GM15510 (cell line): ENCODE data around the gene SLC30A9.
A peak's percentile ranks its signal among the peaks of the same experiment; 100 is the strongest.

Experiments used
- POLR2A ChIP-seq: IDR thresholded peaks from 3 replicates; pipeline ENCODE4 v1.6.1; 2011; ENCODE audit warnings: borderline replicate concordance; ENCODE audit not compliant: insufficient read length; ENCODE audit errors: extremely low read depth

The SLC30A9 gene

DNA sequence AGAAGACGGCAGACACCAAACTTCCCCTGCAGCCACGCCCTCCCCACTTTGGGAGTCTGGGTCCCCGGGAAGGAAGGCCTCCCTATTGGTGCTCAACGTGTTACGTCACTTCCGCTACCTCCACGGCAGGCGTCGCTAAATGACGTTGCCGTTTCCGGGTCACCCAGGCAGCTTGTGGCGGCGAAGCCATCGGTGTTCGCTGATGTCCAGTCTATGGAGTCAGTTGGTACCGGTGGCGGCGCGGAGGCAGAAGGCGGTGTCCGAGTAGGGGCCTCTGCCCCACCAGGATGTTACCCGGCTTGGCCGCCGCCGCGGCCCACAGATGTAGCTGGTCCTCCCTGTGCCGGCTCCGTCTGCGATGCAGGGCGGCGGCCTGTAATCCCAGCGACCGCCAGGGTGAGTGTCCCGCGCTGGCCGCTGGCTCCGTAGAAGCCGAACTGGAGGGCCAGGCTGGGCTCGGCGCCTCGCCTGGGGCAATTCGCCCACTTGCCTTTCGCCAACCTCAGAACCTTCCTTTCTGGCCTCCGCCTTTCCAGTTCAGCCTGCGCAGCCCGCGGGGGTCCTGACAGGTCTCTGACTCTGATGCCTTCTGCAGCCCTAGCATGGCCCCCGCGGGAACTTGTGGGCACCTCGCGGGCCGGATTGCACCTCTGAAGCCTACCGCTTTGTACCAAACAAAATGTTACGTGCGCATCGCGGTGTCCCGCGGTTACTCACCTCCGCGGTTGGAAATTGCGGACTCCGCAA, at the start of gene SLC30A9:
Gene SLC30A9, plus strand, starts transcription at position 166 of the 747 bp plus-strand sequence. Its CDS starts 122 bp downstream, at position 288.
- TF ChIP-seq POLR2A, result peak; percentile 92

DNA sequence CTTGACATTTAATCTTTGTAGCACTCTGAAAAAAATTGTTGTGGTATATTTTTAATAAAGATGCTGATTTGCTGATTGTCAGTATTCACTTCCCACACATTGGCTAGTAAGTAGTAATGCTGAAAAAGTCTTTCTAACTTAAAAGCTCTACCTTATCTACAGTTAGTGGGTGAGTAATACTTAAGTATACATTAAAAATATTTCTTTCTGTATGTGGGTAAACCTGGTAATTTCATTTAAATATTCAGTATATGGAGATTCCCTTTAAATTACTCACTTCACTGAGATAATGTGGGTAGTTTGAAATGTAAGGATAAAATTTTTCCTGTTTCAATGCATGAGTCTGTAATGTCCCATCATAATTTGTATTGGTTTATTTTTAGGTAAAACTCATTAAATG, 49.5 kb upstream of the SLC30A9 start:
- TF ChIP-seq POLR2A, result no peak

DNA sequence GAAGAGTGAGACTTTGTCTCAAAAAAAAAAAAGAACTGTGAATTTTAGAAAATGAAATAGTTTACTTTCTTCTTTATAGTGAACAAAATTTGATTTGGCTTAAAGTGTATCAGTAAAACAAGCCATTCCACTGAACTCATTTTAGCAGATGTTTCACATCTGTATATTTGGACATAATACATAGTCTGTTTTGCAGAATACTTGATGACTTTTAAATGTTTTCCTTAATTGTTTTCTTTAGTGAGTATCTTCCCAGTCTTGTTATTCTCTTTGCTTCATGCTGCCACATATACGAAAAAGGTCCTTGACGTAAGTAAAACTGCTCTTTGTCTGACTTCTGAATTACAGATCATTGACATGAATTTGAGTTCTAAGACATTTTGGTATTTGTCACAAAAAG, 46.8 kb upstream of the SLC30A9 start:
- no peak for TF ChIP-seq POLR2A

DNA sequence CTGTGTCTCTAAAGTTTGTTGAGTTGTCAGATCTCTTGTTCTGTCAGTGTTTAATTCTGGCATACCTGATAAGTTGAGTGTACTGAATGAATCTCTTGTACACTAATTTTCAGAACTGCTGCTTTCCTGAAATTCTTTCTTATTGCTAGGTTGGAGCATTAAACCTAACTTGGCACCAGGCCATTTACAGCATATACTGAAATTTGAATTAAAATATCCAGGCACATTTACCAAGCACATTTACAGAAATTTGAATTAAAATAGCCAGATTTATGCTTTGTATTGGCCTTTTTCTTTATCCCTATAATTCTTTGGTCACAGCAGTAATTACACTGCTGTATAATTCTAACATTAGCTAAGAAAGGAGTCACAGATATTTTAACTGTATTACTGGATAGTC, 46.2 kb upstream of the SLC30A9 start:
- no peak for TF ChIP-seq POLR2A

DNA sequence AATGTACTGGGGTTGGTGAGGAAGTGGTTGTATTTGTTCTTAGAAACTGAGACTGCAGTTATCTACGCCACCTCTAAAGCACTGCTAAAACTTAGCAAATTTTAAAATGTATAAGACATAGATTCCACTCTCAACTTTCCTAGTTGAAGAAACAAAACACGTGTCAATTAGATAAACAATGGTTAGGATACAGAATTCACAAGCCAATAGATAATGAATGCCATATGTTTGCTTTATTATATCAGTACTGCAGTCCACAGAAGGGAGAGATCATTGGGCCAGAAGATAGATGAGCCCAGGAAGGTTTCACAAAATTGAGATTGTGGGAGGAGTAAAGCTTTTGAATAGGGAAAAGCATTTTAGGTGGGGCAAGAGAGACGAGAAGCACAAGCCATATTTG, 40.8 kb upstream of the SLC30A9 start:
- no peak for TF ChIP-seq POLR2A

DNA sequence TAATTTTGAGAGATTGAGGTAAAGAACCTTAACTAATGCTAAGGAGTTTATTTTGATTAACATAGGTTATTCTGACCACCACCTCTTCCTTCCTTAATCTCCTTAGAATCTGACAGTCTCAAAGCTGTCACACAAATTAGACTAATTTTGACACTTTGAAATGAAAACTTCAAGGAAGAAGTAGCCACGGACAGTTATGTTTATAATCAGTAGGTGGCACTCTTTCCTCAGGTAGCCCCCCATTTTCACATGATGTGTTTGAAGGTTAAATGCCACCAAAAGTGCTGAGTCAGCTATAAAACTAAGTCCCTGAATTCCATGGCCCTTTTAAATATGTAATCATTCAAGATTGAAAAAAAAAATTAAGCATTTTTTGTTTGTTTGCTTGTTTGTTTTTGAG, 32.7 kb upstream of the SLC30A9 start:
- no peak for TF ChIP-seq POLR2A

DNA sequence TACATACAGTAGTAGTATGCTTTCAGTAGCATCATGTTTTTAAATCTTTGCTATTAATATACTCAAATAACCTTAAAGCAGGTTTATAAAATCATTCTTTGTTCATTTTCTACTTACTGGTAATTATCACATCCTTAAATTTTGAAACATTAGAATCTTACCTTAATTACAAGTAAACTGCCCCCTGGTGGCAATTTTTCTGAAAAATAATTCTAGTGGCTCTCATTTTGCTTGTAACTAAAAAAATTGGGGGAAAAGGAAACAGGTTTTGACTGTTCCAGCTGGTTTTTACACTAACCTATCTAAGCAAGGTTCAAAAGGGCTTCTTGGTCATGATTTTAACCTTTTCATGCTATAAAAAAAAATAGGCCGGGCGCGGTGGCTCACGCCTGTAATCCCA, 27.2 kb upstream of the SLC30A9 start:
- TF ChIP-seq POLR2A, result no peak

DNA sequence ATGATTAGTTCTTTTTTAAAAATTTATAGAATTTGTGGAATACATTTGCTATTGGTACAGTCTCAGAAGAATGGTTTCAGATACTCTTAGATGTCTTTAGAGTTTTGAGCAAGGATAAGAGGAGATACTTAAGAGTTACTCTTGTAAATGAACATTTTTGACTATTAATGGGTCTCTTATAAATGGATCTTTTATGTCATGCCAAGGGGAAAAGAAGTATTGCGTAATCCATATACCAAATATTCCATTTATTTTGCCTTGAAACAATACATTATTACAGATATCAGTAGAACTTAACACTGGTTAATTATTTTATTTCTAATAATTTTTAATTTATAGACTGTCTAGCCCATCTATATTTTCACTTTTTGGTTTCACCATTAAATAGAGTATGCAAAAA, 25.9 kb upstream of the SLC30A9 start:
- TF ChIP-seq POLR2A, result no peak

DNA sequence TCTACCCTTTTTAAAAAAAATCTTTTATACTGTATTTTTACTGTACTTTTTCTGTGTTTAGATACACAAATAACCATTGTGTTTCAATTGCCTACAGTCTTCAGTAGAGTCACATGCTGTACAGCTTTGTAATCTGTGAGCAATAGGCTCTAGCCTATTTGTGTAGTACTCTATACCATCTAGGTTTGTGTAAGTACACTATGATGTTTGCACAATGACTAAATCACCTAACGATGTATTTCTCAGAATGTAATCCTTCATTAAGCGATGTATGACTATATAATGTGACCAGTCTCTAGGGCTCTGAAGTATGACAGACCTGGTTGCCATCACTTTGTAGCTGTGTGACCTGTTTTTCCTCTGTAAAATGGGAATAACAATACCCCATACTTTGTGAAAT, 22.9 kb upstream of the SLC30A9 start:
- TF ChIP-seq POLR2A, result no peak

DNA sequence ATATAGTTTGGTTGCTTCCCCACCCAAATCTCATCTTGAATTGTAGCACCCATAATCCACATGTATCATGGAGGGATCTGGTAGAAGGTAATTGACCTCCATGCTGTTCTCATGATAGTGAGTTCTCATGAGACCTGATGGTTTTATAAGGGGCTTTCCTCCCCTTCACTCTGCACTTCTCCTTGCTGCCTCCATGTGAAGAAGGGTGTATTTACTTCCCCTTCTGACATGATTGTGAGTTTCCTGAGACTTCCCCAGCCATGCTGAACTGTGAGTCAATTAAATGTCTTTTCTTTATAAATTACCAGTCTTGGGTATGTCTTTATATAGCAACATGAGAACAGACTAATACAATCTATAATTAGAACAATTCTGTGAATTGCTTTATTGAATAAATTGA, 20.7 kb upstream of the SLC30A9 start:
- no peak for TF ChIP-seq POLR2A

DNA sequence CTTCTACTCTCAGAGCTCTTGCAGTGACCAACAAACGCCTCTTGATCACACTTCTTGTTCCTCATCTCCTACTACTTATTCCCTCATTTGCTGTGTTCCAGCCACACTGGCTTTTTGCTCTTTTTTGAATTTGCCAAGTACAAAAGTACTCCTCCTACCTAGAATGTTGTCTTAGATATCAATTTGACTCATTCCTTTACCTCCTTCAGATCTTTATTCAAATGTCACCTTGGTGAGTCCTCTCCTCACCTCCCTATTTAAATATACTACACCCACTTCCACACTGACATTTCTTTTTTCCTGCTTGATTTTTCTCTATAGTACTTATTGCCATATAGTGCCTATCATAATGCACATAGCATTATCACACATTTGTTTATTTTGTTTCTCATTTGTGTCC, 15.0 kb upstream of the SLC30A9 start:
- no peak for TF ChIP-seq POLR2A

DNA sequence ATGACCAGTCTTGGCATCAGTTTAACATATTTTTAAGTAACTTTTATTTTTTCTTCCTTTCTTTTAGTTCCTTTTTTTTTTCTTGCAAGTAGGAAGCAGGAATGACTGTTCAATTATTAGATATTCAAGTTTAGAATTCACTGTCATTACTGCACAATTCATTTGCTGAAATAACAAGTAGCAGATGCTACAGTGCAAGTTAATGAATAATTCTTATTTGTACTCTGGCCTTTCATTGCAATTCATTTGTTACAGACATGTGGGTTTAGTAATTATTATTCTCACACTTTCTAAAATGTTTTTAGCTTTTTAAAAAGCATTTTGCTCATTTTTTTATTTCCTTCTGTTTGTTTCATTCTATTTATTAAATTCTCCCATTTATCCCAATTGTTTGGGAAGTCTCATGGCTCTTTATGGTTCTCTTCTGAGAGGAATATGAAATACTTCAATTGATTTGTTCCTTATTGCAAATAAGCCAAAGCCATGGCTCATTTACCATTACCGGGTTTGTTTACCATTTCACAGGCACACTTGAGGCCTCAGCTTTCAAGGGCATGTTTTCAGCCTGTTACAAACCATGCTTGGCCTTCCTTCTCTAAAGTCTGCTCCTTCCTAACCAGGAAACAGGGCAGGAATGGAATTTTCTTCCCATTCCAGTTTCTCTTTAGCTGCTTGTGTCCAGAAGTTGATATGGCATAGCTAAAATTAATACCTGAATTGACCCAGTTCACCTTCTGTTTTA, 13.4 kb upstream of the SLC30A9 start:
- no peak for TF ChIP-seq POLR2A

DNA sequence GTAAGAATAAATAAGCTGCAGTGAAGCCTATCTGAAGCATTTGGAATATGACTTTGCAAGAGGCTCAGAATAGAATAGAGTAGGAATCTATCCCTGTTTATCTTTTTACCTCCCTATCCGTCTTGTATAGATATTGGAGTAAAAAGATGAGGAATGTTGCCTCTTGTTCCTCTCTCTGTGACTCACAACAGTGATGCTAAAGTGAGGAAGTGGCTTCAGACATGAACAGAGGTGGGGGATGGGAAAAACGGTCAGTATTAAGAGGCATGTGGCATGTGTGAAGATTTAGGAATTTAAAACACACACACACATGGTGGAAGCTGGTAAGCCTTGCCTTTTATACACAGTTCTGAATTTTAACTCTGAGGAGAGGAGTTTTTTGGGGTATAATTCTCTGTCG, 12.6 kb upstream of the SLC30A9 start:
- TF ChIP-seq POLR2A, result no peak

DNA sequence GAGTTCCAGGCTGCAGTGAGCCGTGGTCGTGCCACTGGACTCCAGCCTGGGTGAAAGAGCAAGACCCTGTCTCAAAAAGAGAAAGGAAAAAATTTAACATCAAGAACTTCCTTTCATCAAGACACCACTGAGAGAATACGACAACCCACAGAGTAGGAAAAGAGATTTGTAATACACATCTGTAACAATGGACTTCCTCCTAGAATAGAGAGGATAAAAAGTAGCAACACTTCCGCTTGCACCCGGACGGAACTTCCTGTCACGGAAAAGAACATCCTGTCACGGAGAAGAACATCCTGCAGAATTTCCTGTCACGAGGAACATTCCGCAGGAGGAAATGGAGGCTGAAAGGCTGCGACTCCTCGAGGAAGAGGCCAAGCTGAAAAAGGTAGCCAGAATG, 8.9 kb upstream of the SLC30A9 start, which contains the start of gene DCAF4L1:
Gene DCAF4L1, plus strand, starts transcription at position 301 of the 400 bp plus-strand sequence. Its CDS starts 37 bp downstream, at position 338.
- TF ChIP-seq POLR2A, result no peak

DNA sequence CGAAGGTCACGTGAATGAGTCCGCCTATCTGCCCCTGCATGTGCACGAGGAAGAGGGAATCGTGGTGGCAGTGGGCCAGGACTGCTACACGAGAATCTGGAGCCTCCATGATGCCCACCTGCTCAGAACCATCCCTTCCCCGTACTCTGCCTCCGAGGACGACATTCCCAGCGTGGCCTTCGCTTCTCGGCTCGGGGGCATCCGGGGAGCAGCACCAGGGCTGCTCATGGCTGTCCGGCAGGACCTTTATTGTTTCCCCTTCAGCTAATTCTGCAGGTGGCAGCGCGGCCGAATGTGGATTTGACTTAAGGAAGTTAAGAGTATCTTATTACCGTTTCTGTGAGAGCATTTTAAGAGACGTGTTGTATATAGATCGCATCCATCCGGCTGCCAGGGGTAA, 7.6 kb upstream of the SLC30A9 start:
- TF ChIP-seq POLR2A, result no peak

DNA sequence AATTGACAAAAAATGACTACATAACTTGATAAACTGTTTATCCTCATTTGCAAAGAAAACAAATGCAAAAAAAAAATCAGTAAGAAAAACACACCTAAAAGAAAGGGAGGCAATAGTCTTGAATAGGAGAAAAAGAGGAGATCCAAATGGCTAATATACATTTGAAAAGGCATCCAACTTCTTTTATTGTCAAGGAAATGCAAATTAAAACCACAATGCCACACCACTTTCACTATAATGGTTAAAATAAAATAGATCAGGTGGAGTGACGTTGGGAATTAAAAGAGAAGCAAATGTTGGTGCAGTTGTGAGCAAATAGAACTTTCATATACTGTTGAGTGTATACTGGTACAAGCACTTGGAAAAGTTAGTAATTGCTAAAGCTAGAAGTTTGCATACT, 5.2 kb upstream of the SLC30A9 start:
- no peak for TF ChIP-seq POLR2A

DNA sequence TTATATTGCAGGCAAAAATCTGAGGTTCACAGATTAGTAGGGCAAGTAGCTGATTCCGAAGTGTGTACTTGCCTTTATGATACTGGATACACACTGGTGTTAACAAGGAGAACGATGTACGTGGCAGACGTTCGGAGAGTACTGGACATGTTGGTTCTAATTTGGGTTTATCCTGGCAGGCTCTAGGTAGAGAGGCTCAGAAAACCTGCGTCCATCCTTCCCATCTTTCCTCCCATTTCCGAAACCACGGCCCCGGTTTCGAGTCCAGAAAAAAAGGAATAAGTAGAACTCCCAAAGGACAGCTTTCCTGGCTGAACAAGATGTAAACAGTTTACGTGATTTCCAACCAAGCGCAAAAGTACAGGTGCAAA, 351 bp upstream of the SLC30A9 start:
- no peak for TF ChIP-seq POLR2A
